GM19099 (cell line): ENCODE results near the gene GSG1L2.

Source experiments
- POLR2A ChIP-seq: IDR thresholded peaks from 3 replicates; pipeline ENCODE4 v1.6.1; 2011; ENCODE audit warnings: low read depth; ENCODE audit not compliant: insufficient read length; ENCODE audit errors: extremely low read depth

The GSG1L2 gene

DNA sequence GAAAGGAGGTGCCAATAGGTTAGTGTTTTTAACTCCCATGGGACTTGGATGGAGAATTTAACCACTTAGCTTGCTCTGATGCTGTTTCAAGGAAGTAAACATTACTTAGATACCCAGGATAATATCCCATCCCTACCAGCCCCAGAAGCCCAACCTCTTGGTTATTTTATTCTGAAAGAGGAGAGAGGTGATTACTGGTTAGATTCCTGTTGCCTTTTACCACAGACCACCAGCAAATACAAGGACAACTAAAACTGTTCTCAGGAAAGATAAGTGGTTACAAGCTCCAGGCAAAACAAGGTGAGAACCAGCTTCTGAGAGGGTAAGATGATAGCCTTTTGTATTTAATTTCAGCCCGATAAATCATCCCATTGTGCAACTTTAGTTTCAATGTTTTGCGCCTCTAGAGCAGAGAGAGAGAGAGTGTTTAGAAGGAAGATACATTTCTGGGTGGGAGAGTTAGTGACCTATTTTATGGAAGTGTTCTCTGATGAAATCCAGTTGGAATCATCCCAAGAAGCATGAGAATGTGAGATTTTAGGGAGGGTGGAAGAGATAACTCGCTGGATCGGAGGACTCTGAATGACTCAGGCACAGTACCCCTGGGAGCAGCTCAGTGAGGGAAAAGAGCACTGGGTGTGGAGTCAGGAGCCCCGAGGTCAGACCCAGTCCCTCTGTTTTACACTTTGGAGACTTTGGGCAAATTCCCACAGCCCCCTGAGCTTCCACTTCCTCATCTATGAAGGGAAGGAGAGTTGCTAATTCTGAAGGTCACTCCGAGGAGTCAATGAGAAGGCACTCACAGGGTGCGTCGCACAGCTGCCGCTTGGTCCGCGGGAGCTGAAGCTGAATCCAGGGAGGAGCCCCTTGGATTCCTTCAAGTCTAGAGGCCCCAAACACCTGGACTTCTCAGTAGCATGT, 15.9 kb upstream of the GSG1L2 start:
- TF ChIP-seq POLR2A, result no peak

DNA sequence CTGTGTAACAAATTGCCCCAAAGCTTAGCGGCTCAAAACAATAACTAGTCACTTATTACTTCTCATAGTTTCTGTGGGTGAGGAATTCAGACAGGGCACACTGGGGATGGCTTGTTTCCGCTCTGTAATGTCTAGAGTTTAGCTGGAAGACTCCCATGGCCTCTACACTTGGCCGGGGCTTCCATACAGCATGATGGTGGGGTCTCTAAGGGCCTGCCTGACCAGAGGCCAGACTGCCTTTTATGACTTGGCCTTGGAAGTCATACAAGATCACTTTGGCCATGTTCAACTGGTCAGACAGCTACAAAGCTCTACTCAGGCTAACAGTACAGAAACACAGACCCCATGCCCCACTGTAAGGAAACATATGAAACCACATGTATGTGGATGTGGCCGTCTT, 12.0 kb upstream of the GSG1L2 start:
- no peak for TF ChIP-seq POLR2A

DNA sequence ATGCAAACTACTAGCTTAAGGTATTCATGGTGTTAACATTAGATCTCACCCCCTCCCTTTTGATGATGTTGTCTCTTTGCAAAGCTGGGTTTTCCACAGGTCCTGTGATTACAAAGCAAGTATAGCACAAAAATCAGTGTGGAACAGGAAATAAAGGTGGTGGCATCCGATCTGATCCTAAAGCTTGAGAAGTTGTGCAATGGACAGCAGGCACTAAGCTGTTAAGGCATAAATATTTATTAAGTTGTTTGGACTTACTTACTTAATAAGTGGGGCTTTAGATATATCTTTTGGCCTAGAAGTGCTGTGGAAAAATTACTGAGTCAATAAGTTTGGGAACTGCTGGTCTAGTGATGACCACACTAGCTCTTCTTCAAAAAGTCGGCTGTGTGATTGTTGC, 8.8 kb upstream of the GSG1L2 start:
- no peak for TF ChIP-seq POLR2A

DNA sequence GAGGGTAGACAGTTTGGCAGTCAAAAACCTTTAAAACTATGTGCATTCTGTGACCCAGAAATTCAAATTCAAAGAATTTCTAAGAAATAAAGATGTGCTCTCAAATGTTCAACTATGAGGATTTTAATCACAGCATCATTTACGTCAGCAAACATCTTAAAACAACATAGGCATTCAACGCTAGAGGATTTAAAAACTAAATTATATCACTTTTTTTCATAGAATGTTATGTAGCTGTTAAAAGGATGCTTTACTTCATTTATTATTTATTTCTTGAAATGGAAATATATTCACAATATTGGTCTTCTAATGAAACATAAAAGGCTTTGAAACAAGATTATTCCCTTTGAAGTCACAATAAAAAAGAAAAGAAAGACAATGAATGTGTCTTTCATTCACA, 7.5 kb upstream of the GSG1L2 start:
- no peak for TF ChIP-seq POLR2A

DNA sequence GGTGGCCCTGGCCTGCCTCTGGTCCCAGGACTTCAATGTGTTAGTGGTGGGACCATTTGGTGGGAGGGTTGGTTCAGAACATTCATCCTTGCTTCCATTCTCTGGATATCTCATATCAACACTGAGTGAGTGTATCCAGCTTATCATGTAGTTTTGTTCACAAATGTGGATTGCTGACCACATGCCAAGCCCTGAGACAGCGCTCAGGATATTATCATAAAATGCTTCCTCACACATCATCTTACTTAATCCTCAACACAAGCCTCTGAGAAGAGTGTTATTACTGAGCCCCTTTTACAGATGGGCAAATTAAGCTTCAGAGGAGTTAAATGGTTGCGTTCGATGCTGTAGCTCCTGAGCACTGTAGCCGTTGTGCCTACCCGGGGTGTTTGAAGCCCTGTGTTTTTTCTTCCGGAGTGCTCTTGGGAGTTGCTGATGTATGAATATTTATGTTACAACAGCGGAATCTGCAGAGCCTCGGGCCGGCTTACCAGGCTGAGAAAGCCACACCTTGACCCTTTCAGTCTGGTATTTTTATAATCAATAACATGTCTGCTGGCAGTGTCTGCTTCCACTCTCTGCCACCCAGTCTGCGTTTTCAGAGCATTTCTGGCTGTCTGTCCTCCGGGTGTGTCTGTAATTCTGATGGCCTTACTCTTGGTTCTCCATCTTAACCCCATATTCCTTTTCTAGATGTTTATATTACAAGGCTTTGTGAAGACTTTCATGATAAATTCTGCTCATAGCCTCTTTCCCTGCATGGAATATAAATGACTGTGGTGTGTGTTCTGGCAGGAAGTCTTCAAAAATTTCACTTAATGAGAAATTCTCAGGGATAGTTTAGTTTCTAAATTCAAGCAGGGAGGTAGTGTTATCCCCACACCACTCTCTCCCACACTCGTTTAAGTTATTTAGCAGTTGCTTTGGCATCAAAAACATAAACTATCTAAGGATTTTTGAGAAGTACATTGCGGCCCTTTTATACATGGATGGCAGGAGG, 6.7 kb upstream of the GSG1L2 start:
- TF ChIP-seq POLR2A, result no peak

DNA sequence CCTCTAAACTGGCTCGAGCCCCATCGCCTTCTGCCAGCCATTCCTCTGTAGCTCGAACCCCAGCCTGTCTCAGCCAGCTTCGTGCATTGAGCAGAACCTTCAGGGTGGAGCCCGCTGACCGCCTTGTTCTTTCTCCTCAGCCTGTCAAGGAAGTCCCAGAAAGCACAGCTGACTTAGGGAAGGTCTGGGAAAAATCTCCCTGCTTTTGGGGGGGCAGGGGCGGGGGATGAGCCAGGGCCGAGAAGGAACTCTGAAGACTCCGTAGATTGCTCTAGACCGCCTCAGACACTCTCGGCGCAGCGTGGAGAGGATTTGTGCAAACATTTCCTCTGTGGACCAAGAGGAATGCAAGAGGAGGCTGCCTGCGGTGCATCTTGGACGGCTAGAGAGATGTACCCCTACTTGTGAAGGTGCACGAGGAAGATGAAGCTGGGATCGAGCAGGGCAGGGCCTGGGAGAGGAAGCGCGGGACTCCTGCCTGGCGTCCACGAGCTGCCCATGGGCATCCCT, 3.8 kb upstream of the GSG1L2 start, which contains the start of gene GLP2R:
Gene GLP2R (plus strand): TSS at position 284 of the 510 bp plus-strand sequence. CDS start 140 bp downstream, at position 424.
- no peak for TF ChIP-seq POLR2A

DNA sequence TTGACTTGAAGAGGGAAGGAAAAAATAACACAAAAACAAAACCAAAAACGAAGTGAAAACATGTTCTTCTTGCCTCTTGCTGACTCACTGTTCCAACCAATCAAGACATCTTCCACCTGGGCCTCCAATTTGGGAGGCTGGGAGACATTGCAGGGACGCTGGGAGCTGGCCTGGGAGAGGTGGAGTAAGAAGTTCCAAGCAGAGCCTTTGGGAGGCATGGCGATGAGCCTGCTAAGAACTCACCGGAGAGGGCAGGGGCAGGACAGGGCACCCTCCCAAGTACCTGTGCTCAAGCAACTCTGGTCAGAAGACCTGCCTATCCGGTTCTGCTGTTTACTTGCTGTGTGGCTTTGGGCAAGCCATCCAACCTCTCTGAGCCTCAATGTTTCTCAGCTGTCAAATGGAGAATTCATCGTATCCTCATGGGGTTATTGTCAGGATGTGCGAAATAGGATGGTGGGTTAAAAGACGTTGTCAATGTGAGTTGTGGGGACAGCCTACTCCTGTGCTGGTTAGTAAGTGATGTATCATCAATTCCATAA, 3.0 kb upstream of the GSG1L2 start:
- no peak for TF ChIP-seq POLR2A

DNA sequence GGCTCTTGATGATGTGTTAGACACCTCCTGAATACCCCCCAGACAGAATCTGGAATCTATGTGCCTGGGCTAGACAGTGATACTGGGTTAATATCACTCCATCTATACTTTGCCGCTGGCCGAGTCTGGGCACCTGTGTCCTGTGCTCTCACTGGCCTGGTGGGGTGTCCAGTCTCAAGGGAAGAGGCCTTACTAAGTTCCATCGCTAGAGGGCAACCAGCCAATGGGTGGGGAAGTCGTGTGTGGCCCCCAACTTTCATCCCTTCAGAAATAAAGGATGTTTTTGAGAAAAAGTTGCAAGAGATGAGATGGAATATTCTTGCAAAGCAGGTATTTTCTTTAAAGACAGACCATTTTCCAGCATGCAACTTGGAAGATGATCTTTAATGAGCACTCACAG, 2.2 kb upstream of the GSG1L2 start:
- TF ChIP-seq POLR2A, result no peak

DNA sequence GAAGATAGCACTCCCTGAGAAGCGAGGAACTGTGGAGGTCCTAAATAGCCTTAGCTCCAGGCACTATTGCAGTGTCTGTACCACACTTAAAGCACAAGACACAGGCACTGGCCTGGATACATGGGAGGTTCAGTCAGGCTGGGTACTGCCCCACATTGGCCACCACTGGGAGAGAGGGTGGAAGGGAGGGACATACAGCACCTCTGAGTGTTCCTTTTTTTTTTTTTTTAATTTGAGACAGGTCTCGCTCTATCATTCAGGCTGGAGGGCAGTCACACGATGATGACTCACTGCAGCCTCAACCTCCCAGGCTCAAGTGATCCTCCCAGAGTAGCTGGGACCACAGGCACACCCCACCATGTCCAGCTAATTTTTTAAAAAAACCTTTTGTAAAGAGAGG, 1.4 kb downstream of the GSG1L2 start:
- no peak for TF ChIP-seq POLR2A

DNA sequence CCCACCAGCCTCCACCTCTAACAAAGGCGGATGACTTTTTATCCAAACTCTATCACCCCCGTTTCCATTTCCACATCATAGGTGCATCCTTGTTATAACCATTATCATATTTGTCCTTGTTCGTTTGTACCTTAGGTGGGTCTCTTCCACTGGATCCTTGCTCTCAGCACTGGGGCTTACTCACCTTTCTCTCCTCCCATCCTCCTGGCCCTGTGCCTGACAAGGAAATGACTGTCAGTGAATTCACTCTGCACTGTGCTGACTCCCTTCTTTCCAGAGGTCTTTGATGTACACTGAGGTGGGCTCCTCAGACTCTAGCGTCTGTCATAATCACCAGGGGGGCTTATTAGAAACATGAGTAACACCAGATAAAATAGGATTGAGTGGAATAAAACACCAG, 3.1 kb downstream of the GSG1L2 start:
- TF ChIP-seq POLR2A, result no peak

DNA sequence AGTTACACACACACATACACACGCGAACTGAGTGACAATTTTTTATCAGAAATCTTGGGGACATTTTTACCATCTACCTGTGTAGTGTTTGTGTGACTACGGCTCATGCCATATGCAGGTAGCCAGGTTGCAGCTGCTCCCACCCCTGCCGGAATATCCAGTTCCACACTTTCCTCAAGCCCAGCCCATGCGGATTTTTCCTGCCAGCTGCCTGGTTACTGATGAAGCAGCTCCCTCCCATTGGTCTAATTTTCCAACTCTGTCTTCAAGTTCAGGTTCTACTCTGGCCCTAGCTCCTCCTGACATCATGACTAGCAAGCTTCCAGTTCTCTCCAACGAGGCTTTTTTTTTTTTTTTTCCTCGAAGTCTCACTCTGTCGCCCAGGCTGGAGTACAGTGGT, 4.8 kb downstream of the GSG1L2 start:
- TF ChIP-seq POLR2A, result no peak

DNA sequence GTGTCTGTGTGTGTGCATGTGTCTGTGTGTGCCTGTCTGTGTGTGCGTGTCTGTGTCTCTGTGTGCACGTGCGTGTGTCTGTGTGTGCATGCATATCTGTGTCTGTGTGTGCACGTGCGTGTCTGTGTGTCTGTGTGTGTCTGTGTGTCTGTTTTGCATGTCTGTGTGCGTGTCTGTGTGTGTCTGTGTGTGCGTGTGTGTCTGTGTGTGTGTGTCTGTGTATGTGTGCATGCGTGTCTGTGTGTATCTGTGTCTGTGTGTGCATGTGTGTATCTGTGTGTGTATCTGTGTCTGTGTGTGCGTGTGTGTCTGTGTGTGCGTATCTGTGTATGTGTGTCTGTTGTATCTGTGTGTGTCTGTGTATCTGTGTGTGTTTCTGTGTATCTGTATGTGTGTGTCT, 5.4 kb downstream of the GSG1L2 start:
- no peak for TF ChIP-seq POLR2A

DNA sequence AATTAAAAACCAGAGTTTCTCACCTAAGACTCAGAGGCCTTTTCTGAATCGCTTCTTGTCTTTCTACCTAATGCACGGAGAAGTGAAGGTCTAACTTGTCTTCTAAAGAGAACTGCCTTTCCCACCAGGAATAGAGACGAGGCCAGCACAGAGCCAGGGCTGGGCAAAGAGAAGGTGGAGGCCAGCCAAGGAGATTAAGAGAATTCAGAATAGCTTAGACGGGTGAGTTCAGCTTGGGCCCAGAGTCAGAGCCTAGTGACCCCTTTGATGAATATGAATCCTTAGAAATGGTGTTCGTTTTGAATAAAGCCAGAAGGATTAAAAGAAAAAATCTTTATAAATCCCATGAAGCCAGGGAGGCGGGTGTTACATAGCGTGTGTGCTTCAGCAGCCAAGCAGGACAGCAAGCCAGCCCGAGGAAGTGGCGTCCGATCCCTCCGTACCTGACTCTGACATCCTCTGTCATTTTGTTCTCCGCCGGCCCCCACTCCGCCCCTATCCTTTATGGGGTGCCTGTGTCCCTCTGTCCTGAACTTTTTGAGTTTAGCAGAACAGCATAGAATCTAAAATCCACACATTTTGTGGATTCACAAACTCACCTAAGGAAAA, 7.4 kb downstream of the GSG1L2 start:
- TF ChIP-seq POLR2A, result no peak

DNA sequence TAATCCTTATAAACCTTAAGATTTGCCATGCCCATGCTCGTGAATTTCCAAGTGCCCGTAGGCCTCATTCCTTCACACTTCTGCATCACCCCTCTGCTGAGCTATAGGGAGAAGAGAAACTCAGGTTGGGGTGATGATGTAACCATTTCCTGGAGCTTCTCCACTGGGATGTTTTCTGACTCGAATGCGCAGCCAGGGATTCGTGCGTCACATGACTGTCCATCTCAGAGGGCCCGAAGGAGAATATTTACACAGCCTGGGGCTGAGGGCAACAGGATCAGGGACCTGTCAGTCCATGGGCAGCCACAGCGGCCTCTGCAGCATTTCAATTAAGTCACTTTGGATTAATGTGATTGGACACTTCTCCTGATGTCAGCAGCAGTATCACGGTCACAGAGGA, 8.7 kb downstream of the GSG1L2 start:
- TF ChIP-seq POLR2A, result no peak

DNA sequence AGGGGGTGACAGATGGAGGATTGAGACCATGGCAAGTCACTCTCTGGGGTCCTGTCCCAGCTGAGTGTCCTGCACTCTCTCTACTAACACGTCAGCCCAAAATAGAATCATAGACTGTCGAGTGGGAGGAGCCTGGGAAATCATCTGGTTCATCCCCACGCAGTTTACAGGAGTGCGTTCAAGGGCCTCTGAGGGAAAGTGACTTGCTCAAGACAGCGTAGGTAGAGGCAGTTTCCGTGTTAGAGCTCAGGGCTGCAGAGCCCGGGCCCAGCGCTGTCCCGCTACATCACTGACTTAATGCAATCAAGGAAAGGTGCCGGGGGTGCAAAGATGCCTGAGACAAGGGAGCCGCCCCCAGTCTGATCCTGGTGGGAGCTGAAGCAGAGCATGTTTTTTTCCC, 10.3 kb downstream of the GSG1L2 start:
- no peak for TF ChIP-seq POLR2A
